Activated CD8-positive, alpha-beta memory T cell treated with anti-CD3 and anti-CD28 coated beads for 36 hours (primary cell): Measurements from ENCODE around the gene TSC2. TPM values are rescaled to one million over a fixed set of nuclear protein-coding genes. Genes with fewer than 3 reads are reported as not detected.
"Not testable (repeated sequence)": the region's sequence is repeated elsewhere in the genome, so short reads cannot be mapped to it uniquely, and the experiment has no call there.

Source experiments
- CTCF ChIA-PET: fragments of 350-600 bp; sonication (Branson Sonifier 250); formaldehyde crosslinking; loops from one replicate; lab custom pipeline; 2021; ENCODE audit warnings: antibody characterized with exemption; lab: Charles Lee
- POLR2A ChIA-PET: fragments of 350-600 bp; sonication (Branson Sonifier 250); formaldehyde crosslinking; loops from one replicate; lab custom pipeline; 2021; ENCODE audit warnings: antibody characterized with exemption; lab: Charles Lee
- total RNA-seq, 2 experiments: library from RNA; stranded (reverse); gene quantifications; one replicate each; pipeline ENCODE4 v1.2.3, GENCODE V29; 2021

TSC2 gene
- total RNA-seq, 2 experiments from 2014 or later, result 80.2 to 84.5 TPM

DNA sequence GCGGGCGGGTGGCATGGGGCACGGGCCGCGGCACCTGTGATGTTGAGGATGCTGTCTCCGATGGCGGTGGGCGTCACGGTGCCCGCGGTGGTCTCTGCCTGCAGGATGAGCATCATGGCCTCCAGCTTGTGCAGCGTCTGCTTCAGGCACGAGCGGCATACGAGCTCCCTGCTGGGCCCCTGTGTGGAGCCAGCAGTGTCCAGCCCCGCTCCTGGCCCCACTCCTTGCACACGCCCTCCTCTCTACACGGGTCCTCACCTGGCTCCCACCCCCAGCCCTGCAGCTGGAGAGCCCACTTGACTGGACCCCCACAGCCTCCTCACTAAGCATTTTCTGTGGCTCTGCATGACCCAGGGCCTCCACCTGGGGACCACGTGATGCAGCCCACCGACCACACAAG lies 56.7 kb downstream of the TSC2 start:
- CTCF ChIA-PET, result not testable (repeated sequence)

DNA sequence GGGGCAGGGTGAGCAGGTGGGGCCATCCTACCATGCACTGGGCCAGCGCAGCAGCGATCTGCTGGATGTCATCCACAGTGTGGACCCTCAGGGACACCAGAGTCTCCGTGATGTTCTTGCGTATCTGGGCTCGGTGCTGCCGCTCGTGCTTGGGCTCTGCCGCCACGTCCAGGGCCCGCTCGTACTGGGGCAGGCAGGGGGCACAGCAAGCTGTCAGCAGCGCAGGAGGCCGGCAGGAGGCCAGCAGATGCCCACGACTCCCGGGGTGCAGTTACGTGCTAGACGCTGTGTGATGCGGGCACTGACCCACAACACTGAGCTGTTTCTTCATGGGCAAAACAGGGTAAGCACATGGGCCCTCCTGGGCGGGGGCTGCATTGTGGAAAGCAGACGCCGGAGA lies 57.5 kb downstream of the TSC2 start:
- CTCF ChIA-PET, POLR2A ChIA-PET: not testable (repeated sequence)

More for the DNA sequence above, 56.7 kb downstream of the TSC2 start:
- POLR2A ChIA-PET, result not testable (repeated sequence)

DNA sequence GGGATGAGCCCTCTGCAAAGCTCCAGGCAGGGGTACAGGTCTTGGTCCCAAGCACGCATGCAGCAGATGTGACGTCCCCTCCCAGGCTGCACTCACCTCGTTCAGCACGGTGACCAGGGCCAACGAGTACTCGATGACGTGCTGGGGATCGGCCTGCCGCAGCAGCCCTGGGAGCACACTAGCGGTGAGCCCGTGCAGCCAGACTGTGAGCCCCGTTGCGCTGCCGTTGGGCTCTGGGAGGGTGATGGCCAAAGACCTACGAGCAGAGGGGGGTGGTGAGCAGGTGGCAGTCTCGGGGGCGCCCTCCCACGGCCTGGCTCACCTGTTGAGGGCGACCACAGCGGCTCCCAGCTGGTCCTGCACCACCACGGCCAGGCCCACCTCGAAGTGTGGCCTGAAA lies 58.0 kb downstream of the TSC2 start:
- CTCF ChIA-PET, POLR2A ChIA-PET: not testable (repeated sequence)

DNA sequence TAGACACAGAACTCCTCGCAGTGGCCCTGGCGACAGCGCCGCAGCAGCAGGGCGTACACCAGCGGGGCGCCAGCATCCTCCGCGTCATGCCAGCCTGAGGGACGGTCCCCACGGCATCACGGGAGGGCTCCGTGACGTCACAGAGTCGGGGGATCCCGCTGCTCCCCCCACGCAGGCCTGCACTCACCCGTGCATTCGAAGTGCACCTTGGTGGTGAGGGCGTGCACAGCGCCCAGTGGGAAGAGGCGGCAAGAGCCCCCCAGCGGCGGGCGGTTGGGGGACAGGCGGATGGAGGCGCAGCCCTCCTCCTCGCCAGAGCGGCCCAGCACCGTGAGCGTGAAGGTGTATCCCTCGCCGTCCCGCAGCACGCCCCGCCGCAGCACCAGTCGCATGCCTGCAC lies 58.4 kb downstream of the TSC2 start:
- POLR2A ChIA-PET, CTCF ChIA-PET: not testable (repeated sequence)

DNA sequence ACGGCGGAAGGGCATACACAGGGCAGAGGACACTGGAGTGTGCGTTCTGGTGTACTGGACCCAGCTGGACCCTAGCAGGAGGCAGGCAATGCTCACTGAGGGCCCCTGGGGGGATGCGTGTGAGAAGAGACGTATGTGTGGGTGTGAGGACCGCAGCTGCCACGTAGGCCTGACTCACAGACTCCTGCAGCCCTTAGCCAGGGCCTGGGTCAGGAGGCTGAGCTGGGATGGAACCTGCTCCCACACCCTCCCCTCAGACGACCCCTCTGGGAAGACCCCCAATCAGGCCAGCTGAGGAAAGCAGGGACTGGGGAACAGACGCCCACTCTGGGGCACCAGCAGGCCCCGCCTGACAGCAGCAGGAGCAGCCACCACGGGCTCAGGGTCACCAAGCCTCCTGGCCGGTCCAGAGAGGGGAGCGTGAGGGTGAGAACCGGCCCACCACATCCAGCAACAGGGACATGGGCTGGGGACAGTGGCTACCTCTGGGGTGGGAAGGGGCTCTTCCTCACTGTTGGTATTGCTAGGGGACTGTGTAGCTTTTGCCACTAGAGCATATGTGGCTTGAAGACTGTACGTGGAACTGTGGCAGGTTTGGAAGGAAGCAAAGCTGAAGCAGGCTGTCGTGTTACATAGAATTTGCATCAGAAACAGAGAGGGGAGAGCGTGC lies 59.5 kb downstream of the TSC2 start:
- CTCF ChIA-PET, POLR2A ChIA-PET: not testable (repeated sequence)

DNA sequence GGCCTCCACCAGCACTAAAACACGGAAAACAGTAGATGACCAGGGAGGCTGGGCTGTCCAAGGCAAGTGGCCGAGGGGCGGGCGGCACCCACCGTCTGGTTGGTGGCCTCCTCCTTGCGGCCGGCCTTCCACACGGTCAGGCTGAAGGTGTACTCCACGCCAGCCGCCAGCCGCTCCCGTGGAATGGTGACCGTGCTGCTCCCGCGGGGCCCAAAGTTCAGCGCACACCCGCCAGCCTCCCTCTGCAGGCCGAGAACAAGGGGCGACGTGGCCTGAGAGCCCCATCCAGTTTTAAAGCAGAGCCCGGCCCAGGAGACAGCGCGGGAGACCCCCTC lies 60.0 kb downstream of the TSC2 start:
- CTCF ChIA-PET, POLR2A ChIA-PET: not testable (repeated sequence)

GRCh38 chr16:2108446-2109270 lies 60.9 kb downstream of the TSC2 start:
- POLR2A ChIA-PET, CTCF ChIA-PET: not testable (repeated sequence)

DNA sequence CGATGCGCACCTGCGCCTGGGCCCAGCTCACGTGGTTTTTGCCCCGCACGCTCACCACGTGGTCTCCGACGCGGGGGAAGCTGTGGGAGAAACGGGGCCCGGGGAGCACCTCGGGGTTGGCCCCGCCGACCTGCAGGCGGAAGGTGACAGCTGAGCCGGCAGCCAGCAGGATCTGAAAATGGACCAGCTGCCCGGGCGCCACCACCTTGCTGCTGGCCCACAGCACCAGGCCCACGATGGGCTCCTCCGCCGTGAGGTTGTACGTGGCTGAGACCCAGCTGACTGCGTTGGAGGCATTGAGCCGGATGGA lies 61.4 kb downstream of the TSC2 start:
- CTCF ChIA-PET, POLR2A ChIA-PET: not testable (repeated sequence)

GRCh38 chr16:2109872-2110271 lies 62.1 kb downstream of the TSC2 start:
- CTCF ChIA-PET, POLR2A ChIA-PET: not testable (repeated sequence)

GRCh38 chr16:2110332-2111008 lies 62.7 kb downstream of the TSC2 start:
- POLR2A ChIA-PET, CTCF ChIA-PET: not testable (repeated sequence)

DNA sequence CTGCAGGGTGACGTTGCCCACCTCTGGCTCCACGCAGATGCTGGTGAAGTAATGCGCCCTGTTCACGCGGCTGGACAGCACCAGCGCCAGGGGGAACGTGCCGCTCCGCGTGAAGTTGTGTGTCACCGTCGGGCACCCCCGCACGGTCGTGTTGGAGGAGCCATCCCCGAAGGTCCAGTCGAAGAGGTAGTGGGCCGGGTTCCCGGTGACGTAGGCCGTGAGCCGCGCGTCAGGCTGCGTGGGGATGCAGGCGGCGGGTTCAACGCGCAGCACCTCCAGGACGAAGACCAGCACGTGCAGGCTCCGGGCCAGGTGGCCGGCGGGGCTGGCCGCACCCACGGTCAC lies 63.2 kb downstream of the TSC2 start:
- POLR2A ChIA-PET, CTCF ChIA-PET: not testable (repeated sequence)

GRCh38 chr16:2111412-2112335 lies 63.9 kb downstream of the TSC2 start:
- CTCF ChIA-PET, POLR2A ChIA-PET: not testable (repeated sequence)

DNA sequence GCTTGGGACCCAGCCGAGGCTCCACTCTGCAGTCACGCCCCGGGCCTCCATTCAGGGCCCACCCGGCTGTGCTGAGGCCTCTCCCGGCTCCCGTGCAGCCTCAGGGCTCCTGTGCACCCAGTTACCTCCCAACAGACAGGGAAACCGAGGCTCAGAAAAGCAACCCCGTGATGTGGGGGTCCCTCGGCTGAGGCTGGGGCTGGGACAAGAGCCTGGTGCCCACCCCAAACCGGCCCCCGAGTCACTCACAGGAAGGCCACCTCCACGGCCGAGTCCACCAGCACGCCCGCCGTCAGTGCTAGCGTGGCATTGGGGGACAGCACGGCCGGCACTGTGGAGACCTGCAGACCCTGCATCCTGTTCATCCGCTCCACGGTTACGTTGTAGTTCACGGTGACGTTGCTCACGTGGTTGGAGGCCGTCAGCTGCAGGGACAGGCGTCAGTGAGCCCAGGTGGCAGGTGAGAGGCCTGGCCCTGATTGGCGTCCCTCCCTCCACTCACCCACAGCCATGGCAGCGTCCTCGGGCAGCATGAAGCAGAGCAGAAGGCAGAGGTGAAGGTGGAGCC lies 64.8 kb downstream of the TSC2 start:
- CTCF ChIA-PET, result not testable (repeated sequence)

DNA sequence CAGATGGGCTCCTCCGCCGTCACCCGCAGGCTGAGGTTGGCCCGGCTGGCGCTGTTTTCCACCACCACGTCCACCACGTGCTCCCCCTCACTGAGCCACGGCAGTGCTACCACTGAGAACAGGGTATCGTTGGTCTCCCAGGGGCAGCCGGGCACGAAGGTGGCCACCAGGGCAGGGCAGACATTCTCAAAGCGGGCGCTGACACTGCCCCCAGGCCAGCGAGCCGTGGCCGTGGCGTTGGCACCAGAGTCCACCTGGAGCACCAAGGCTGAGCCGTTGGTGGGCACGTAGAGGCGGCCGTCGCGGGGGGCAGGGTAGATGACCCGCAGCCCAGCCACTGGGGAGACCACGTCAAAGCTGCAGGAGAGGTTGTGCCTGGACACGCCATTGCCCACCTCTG lies 66.4 kb downstream of the TSC2 start:
- POLR2A ChIA-PET, CTCF ChIA-PET: not testable (repeated sequence)

More for the DNA sequence above, 64.8 kb downstream of the TSC2 start:
- POLR2A ChIA-PET, result not testable (repeated sequence)

DNA sequence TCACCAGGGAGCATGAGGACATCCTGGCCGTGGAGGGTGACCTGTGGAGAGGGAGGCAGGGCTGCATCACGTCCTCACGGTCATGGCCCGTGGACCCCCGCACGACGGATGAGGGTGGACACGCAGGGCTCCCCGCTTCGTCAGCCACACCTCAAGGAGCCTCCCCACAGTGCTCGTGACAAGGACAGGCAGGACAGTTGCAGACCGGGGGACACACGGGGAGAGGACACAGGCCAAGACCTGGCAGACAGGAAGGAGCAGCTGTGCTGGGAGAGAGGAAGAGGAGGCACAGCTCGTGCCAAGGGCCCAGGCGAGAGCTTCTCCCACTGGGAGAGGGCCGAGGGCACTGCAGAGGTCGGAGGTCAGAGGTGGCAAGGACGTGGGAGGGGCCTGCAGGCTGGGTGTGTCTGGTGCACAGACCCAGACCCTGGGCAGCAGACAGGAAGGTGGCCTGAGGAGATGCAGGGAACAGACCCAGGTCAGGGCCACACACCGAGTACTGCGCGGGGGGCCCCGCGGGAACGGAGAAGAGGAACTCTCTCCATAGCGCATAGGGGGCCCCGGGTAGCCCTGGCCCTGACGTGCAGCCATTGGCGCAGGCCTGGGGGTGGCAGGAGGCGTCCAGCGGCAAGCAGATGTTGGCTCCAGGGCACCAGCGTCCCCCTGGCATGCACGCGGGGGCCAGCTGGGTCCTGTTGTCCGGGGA lies 67.3 kb downstream of the TSC2 start:
- POLR2A ChIA-PET, CTCF ChIA-PET: not testable (repeated sequence)

DNA sequence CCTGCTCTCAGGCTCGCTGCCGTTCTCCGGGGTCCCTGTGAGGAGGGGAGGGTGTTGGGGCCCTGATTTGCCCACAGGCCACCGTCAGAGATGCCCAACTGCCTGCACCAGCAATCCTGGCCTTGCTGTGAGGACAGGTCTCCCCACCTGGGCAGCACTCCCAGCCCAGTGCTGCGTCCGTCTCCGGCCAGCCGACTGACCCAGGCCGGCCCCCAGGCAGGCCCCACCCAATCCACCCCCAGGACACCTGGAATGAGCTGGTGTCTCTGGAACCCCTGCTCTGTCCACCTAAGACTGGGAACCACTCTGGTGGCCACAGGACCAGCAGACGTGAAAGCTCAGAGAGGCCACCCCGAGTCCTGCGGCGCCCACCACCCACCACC lies 67.8 kb downstream of the TSC2 start:
- ChIA-PET POLR2A (no interaction called here), CTCF (no interaction called here)

- POLR2A ChIA-PET, CTCF ChIA-PET: not testable (repeated sequence)
These were observed 68.6 kb downstream of the TSC2 start for GRCh38 chr16:2116428-2116827.

DNA sequence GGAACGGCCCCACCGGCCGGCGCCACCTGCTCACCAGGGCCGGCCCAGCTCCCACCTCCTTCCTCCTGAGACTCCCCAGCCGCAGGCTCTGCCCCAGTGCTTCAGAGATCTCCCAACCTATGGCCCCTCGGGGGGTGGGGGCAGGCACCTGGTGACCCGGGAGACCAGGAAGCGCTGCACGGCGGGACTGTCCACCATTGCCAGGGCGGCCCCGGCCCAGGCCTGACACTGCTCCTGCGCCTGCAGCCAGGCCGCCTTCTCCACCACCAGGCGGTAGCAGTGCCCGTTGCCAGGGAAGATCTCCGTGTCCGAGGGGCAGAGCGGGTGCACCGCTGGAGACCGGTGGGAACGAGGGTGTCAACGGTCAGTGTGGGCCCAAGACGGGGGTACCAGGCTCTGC lies 69.6 kb downstream of the TSC2 start:
- POLR2A ChIA-PET, CTCF ChIA-PET: not testable (repeated sequence)
